ENCODE data around the gene KDSR. TPM values are rescaled to one million over a fixed set of nuclear protein-coding genes. Genes with fewer than 3 reads are reported as not detected.

KDSR gene
- total and polyA plus RNA-seq, 2 of the 13 experiments (the other 11 are each of a cell fraction or from before 2014, with no cell fraction given), result 10.4 to 20.9 TPM

DNA sequence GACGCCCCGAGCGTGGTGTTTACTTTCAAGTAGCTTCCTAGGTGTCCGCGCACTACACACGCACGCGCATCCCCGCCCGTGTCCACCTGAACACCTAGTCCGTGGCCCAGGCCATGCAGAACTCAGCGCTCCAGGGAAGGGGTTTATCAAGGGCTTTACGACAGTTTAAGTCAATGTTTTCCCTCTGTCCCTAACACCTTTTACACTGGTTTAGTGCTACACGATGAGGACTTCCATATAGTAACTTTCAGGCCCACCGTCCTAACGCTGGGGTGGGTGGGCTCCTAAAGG is 46.1 kb downstream of the KDSR start (continued):
- TF ChIP-seq, protein P1, sequence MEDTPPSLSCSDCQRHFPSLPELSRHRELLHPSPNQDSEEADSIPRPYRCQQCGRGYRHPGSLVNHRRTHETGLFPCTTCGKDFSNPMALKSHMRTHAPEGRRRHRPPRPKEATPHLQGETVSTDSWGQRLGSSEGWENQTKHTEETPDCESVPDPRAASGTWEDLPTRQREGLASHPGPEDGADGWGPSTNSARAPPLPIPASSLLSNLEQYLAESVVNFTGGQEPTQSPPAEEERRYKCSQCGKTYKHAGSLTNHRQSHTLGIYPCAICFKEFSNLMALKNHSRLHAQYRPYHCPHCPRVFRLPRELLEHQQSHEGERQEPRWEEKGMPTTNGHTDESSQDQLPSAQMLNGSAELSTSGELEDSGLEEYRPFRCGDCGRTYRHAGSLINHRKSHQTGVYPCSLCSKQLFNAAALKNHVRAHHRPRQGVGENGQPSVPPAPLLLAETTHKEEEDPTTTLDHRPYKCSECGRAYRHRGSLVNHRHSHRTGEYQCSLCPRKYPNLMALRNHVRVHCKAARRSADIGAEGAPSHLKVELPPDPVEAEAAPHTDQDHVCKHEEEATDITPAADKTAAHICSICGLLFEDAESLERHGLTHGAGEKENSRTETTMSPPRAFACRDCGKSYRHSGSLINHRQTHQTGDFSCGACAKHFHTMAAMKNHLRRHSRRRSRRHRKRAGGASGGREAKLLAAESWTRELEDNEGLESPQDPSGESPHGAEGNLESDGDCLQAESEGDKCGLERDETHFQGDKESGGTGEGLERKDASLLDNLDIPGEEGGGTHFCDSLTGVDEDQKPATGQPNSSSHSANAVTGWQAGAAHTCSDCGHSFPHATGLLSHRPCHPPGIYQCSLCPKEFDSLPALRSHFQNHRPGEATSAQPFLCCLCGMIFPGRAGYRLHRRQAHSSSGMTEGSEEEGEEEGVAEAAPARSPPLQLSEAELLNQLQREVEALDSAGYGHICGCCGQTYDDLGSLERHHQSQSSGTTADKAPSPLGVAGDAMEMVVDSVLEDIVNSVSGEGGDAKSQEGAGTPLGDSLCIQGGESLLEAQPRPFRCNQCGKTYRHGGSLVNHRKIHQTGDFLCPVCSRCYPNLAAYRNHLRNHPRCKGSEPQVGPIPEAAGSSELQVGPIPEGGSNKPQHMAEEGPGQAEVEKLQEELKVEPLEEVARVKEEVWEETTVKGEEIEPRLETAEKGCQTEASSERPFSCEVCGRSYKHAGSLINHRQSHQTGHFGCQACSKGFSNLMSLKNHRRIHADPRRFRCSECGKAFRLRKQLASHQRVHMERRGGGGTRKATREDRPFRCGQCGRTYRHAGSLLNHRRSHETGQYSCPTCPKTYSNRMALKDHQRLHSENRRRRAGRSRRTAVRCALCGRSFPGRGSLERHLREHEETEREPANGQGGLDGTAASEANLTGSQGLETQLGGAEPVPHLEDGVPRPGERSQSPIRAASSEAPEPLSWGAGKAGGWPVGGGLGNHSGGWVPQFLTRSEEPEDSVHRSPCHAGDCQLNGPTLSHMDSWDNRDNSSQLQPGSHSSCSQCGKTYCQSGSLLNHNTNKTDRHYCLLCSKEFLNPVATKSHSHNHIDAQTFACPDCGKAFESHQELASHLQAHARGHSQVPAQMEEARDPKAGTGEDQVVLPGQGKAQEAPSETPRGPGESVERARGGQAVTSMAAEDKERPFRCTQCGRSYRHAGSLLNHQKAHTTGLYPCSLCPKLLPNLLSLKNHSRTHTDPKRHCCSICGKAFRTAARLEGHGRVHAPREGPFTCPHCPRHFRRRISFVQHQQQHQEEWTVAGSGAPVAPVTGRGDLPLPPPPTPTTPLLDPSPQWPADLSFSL (CRISPR knock-in tag; IDR thresholded peaks at IDR 0.05), result 0 out of 2 replicates have a peak, but pooled peaks have one; percentile 13
- TF ChIP-seq FOXK2 (IDR thresholded peaks at IDR 0.05), result no peak
- TF ChIP-seq, protein P2, sequence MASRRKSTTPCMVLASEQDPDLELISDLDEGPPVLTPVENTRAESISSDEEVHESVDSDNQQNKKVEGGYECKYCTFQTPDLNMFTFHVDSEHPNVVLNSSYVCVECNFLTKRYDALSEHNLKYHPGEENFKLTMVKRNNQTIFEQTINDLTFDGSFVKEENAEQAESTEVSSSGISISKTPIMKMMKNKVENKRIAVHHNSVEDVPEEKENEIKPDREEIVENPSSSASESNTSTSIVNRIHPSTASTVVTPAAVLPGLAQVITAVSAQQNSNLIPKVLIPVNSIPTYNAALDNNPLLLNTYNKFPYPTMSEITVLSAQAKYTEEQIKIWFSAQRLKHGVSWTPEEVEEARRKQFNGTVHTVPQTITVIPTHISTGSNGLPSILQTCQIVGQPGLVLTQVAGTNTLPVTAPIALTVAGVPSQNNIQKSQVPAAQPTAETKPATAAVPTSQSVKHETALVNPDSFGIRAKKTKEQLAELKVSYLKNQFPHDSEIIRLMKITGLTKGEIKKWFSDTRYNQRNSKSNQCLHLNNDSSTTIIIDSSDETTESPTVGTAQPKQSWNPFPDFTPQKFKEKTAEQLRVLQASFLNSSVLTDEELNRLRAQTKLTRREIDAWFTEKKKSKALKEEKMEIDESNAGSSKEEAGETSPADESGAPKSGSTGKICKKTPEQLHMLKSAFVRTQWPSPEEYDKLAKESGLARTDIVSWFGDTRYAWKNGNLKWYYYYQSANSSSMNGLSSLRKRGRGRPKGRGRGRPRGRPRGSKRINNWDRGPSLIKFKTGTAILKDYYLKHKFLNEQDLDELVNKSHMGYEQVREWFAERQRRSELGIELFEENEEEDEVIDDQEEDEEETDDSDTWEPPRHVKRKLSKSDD (CRISPR knock-in tag; IDR thresholded peaks at IDR 0.05; ENCODE audit: low read depth), result no peak
- TF ChIP-seq ZNF367 (CRISPR knock-in tag; IDR thresholded peaks at IDR 0.05; ENCODE audit: borderline replicate concordance), result no peak
- no peak for TF ChIP-seq ZBTB20 (CRISPR knock-in tag; IDR thresholded peaks at IDR 0.05; ENCODE audit: borderline replicate concordance, low read depth)
- TF ChIP-seq MED8 (CRISPR knock-in tag; IDR thresholded peaks at IDR 0.05; ENCODE audit: insufficient replicate concordance), result no peak
- no peak for TF ChIP-seq ZKSCAN5 (CRISPR knock-in tag; IDR thresholded peaks at IDR 0.05)
- no peak for TF ChIP-seq ZNF670 (CRISPR knock-in tag; IDR thresholded peaks at IDR 0.05; ENCODE audit: borderline replicate concordance)
- TF ChIP-seq ZNF878 (CRISPR knock-in tag; IDR thresholded peaks at IDR 0.05), result no peak
- TF ChIP-seq, protein P3, sequence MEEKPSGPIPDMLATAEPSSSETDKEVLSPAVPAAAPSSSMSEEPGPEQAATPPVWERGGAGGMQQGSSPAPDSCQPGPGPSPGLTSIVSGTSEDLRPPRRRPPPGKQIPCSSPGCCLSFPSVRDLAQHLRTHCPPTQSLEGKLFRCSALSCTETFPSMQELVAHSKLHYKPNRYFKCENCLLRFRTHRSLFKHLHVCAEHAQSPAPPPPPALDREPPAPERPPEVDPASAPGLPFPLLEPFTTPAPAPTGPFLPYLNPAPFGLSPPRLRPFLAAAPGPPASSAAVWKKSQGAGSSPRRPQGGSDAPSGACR (CRISPR knock-in tag; IDR thresholded peaks at IDR 0.05), result no peak
- TF ChIP-seq HES4 (CRISPR knock-in tag; IDR thresholded peaks at IDR 0.05; ENCODE audit: borderline replicate concordance), result 0 out of 2 replicates have a peak, but pooled peaks have one; percentile 12
- no peak; the same call in 1 of the 2 replicates for TF ChIP-seq ZNF776 (CRISPR knock-in tag; IDR thresholded peaks at IDR 0.05)
- no peak for TF ChIP-seq KDM1A (CRISPR knock-in tag; IDR thresholded peaks at IDR 0.05)
- TF ChIP-seq ZFX (CRISPR knock-in tag; IDR thresholded peaks at IDR 0.05; ENCODE audit: low read depth), result peak; percentile 34
- no peak for TF ChIP-seq ZNF775 (CRISPR knock-in tag; IDR thresholded peaks at IDR 0.05; ENCODE audit: borderline replicate concordance)
- no peak for TF ChIP-seq MTA3 (CRISPR knock-in tag; IDR thresholded peaks at IDR 0.05)
- no peak for TF ChIP-seq ELF1 (CRISPR knock-in tag; IDR thresholded peaks at IDR 0.05)
- TF ChIP-seq ZNF781 (CRISPR knock-in tag; IDR thresholded peaks at IDR 0.05; ENCODE audit: borderline replicate concordance, not compliant biosample characterization), result peak; percentile 12
- no peak for TF ChIP-seq EP300 (IDR thresholded peaks at IDR 0.05; ENCODE audit: low read depth in 2 of 2, low read length in 2 of 2)
- no peak for TF ChIP-seq EP300 (CRISPR knock-in tag; IDR thresholded peaks at IDR 0.05; ENCODE audit: borderline replicate concordance)
- no peak for TF ChIP-seq ZBTB1 (CRISPR knock-in tag; IDR thresholded peaks at IDR 0.05; ENCODE audit: borderline replicate concordance)
- TF ChIP-seq HDAC1 (CRISPR knock-in tag; IDR thresholded peaks at IDR 0.05), result 0 out of 2 replicates have a peak, but pooled peaks have one; percentile 6

Data from HepG2 (cell line).